Neuron (in vitro differentiated cells): Measurements from ENCODE around the gene SH3GL3.

Experiments
- H2AFZ ChIP-seq: one replicate; pipeline ENCODE4 v1.6.1; 2013; ENCODE audit warnings: low read depth, mild to moderate bottlenecking, inconsistent platforms, low read length, moderate library complexity
- H3K27me3 ChIP-seq: one replicate; pipeline ENCODE4 v1.6.1; 2013; ENCODE audit warnings: low read length; ENCODE audit not compliant: insufficient read depth
- H3K36me3 ChIP-seq: one replicate; pipeline ENCODE4 v1.6.1; 2013; ENCODE audit warnings: low read length; ENCODE audit not compliant: insufficient read depth
- H3K4me1 ChIP-seq: one replicate; pipeline ENCODE4 v1.6.1; 2013; ENCODE audit warnings: low read length; ENCODE audit not compliant: insufficient read depth
- H3K4me3 ChIP-seq: 2 replicates; pipeline ENCODE4 v1.5.1; 2013; ENCODE audit warnings: mild to moderate bottlenecking, low read length, moderate library complexity
- H3K9me3 ChIP-seq: one replicate; pipeline ENCODE4 v1.6.1; 2013; ENCODE audit warnings: low read length

The SH3GL3 gene

DNA sequence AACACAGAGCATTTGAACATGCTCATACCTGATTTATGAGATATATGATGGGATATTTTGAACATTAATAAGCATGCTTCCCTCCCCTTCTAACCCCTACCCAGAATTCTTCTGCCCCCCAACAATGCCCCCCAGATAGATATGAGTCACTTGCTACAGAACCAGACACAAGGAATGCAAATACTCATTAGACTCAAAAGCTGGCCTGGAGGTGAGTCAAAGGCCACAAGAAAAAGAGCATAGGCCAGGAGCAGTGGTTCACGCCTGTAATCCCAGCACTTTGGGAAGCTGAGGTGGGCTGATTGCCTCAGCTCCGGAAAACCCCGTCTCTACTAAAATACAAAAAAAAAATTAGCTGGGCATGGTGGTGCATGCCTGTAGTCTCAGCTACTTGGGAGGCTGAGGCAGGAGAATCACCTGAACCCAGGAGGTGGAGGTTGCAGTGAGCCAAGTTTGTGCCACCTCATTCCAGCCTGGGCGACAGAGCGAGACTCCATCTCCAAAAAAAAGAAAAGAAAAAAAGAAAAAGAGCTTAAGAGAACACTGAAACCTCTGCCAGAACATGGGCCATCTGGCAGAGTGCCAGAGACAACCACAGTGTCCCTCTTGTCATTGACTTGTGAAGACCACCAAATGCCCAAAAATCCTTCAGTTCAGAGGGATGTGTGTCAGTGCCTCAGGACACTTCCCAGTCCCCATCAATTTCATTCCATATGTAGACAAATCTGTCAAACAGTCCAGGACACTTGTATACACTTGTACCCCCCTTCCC is 3.9 kb upstream of the SH3GL3 start:
- Histone ChIP-seq H3K4me3 (no peak overlapping the region), H3K4me1 (peaks cover 2% of the 10 kb centered on the region), H3K27me3 (peaks cover 4% of the 10 kb centered on the region), H3K9me3 (no peaks in the 10 kb centered on the region), H2AFZ (no peak overlapping the region), H3K36me3 (no peaks in the 10 kb centered on the region)

DNA sequence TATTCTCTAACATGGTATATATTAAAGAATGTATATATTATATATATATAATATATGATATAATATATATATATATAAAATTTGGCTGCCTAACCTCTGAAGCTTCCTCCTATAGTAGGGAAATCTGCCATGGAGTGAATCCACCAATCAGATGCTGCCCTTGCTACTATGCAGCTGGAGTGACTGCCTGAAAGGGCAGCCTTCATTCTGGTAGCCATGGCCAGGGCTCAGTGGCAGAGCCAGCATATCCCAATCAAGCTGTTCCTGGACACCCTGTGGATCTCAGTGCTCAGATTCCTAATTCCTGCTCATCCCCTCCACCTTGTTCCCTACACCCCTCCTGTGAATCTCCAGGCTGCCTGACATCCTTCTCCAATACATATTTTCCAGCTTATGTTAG is 2.2 kb upstream of the SH3GL3 start:
- Histone ChIP-seq H2AFZ (no peak overlapping the region), H3K9me3 (no peaks in the 10 kb centered on the region), H3K27me3 (peaks cover 15% of the 10 kb centered on the region), H3K4me1 (peaks cover 2% of the 10 kb centered on the region), H3K4me3 (no peak overlapping the region), H3K36me3 (no peaks in the 10 kb centered on the region)

DNA sequence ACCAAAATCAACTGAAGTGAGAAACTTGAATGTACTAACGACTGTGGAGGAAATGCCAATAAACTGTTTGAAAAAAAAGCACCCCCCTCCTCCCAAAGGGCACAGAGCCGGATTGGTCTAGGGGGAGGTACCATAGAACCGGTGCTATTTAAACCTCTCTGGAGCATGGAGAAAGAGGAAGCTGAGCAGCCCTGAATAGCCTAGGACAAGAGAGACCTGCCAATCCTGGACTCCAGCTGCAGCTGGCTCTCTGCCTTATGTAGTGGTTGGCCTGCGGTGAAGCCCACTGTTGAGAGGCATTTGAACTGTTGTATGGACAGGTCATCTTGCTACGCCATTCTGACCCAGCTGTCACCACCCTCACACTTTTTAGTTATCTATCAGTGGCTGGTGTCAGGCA is 1.5 kb upstream of the SH3GL3 start:
- no peaks in the 10 kb centered on the region for H3K9me3 ChIP-seq
- H3K4me1 ChIP-seq: peaks cover 2% of the 10 kb centered on the region
- peaks cover 15% of the 10 kb centered on the region for H3K27me3 ChIP-seq
- no peak overlapping the region for H3K4me3 ChIP-seq
- H3K36me3 ChIP-seq: no peaks in the 10 kb centered on the region
- no peak overlapping the region for H2AFZ ChIP-seq

GRCh38 chr15:83446417-83446816 is 724 bp upstream of the SH3GL3 start:
- no peaks in the 10 kb centered on the region for H3K36me3 ChIP-seq
- H3K9me3 ChIP-seq: no peaks in the 10 kb centered on the region
- H3K4me1 ChIP-seq: peaks cover 2% of the 10 kb centered on the region
- no peak overlapping the region for H3K4me3 ChIP-seq
- H2AFZ ChIP-seq: no peak overlapping the region
- H3K27me3 ChIP-seq: peaks cover 15% of the 10 kb centered on the region

GRCh38 chr15:83449250-83449671 is 2.1 kb downstream of the SH3GL3 start:
- peaks cover 15% of the 10 kb centered on the region for H3K27me3 ChIP-seq
- no peak overlapping the region for H3K4me3 ChIP-seq
- no peaks in the 10 kb centered on the region for H3K9me3 ChIP-seq
- peaks cover 2% of the 10 kb centered on the region for H3K4me1 ChIP-seq
- H2AFZ ChIP-seq: no peak overlapping the region
- no peaks in the 10 kb centered on the region for H3K36me3 ChIP-seq

GRCh38 chr15:83449937-83450506 is 2.9 kb downstream of the SH3GL3 start:
- H3K36me3 ChIP-seq: no peaks in the 10 kb centered on the region
- H2AFZ ChIP-seq: no peak overlapping the region
- H3K4me1 ChIP-seq: peaks cover 2% of the 10 kb centered on the region
- no peaks in the 10 kb centered on the region for H3K9me3 ChIP-seq
- H3K27me3 ChIP-seq: peaks cover 15% of the 10 kb centered on the region
- H3K4me3 ChIP-seq: no peak overlapping the region

DNA sequence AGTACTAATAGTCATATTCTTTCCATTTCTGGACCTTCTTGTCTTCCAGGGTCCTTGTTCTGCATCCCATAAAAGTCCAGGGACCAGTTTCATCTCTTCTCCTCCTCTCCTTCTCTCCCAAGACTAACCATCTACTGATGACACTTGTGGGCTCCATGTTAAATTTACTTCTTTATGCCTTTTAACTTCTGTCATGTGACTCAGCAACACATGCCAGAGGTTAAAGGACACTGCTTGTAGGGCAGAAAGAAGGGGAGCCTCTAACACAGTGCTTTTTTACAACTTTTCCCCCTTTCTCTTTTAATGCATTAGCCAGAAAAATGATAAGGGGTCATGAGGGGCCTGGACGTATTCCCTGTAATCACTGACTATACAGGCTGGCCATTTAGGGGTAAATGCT is 10.0 kb downstream of the SH3GL3 start:
- Histone ChIP-seq H3K9me3 (no peaks in the 10 kb centered on the region), H3K27me3 (peaks cover 2% of the 10 kb centered on the region), H3K4me1 (no peaks in the 10 kb centered on the region), H2AFZ (no peak overlapping the region), H3K36me3 (no peaks in the 10 kb centered on the region), H3K4me3 (no peak overlapping the region)

- Histone ChIP-seq H3K27me3 (peaks cover 2% of the 10 kb centered on the region), H2AFZ (no peak overlapping the region), H3K9me3 (no peaks in the 10 kb centered on the region), H3K36me3 (no peaks in the 10 kb centered on the region), H3K4me3 (no peak overlapping the region), H3K4me1 (no peaks in the 10 kb centered on the region)
Measured at GRCh38 chr15:83458381-83458780, 11.2 kb downstream of the SH3GL3 start.

DNA sequence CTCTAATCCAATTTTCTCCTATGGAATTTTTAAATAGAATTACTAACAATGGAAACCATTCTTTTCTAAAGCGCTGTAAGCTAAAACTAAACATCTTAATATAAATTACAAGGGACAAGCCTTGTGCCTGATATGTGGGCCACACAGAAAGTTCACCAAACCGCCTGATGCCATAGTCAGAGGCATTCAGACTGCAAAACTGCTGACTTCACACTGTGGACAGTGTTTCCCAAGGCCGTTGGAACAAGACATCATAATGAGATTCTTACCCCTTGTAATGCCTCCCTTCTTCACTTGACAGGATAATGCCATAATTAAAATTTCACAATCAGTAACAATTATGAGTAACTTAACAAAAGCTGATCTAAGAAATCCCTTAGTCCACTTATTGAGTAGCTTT is 14.9 kb downstream of the SH3GL3 start:
- H3K4me3 ChIP-seq: no peak overlapping the region
- H3K9me3 ChIP-seq: no peaks in the 10 kb centered on the region
- peaks cover 2% of the 10 kb centered on the region for H3K27me3 ChIP-seq
- H2AFZ ChIP-seq: no peak overlapping the region
- no peaks in the 10 kb centered on the region for H3K4me1 ChIP-seq
- no peaks in the 10 kb centered on the region for H3K36me3 ChIP-seq

GRCh38 chr15:83462953-83463433 is 15.9 kb downstream of the SH3GL3 start:
- Histone ChIP-seq H3K4me3 (no peak overlapping the region), H3K27me3 (peaks cover 2% of the 10 kb centered on the region), H3K4me1 (no peaks in the 10 kb centered on the region), H3K9me3 (no peaks in the 10 kb centered on the region), H3K36me3 (no peaks in the 10 kb centered on the region), H2AFZ (no peak overlapping the region)

GRCh38 chr15:83470887-83471286 is 23.7 kb downstream of the SH3GL3 start:
- Histone ChIP-seq H3K4me1 (no peaks in the 10 kb centered on the region), H3K9me3 (no peaks in the 10 kb centered on the region), H3K27me3 (no peaks in the 10 kb centered on the region), H3K36me3 (no peaks in the 10 kb centered on the region), H2AFZ (no peak overlapping the region), H3K4me3 (no peak overlapping the region)

GRCh38 chr15:83471307-83471866 is 24.2 kb downstream of the SH3GL3 start:
- H3K36me3 ChIP-seq: no peaks in the 10 kb centered on the region

GRCh38 chr15:83472151-83472550 is 25.0 kb downstream of the SH3GL3 start:
- H2AFZ ChIP-seq: no peak overlapping the region
- H3K9me3 ChIP-seq: no peaks in the 10 kb centered on the region
- no peaks in the 10 kb centered on the region for H3K4me1 ChIP-seq
- H3K36me3 ChIP-seq: no peaks in the 10 kb centered on the region
- no peak overlapping the region for H3K4me3 ChIP-seq
- no peaks in the 10 kb centered on the region for H3K27me3 ChIP-seq

More at GRCh38 chr15:83471307-83471866, 24.2 kb downstream of the SH3GL3 start:
- Histone ChIP-seq H3K4me3 (no peak overlapping the region), H3K9me3 (no peaks in the 10 kb centered on the region), H2AFZ (no peak overlapping the region), H3K4me1 (no peaks in the 10 kb centered on the region), H3K27me3 (no peaks in the 10 kb centered on the region)
